GM18498 (cell line): ENCODE data around the gene FOXK2.
"Not testable (repeated sequence)": the region's sequence is repeated elsewhere in the genome, so short reads cannot be mapped to it uniquely, and the experiment has no call there.

ENCODE experiments used
- ATAC-seq: cut with Tn5 transposase; IDR thresholded peaks from one replicate; pipeline ENCODE4 v1.9.1; 2021; ENCODE audit warnings: mild to moderate bottlenecking, moderate library complexity; ENCODE audit not compliant: unreplicated experiment

Gene FOXK2

DNA sequence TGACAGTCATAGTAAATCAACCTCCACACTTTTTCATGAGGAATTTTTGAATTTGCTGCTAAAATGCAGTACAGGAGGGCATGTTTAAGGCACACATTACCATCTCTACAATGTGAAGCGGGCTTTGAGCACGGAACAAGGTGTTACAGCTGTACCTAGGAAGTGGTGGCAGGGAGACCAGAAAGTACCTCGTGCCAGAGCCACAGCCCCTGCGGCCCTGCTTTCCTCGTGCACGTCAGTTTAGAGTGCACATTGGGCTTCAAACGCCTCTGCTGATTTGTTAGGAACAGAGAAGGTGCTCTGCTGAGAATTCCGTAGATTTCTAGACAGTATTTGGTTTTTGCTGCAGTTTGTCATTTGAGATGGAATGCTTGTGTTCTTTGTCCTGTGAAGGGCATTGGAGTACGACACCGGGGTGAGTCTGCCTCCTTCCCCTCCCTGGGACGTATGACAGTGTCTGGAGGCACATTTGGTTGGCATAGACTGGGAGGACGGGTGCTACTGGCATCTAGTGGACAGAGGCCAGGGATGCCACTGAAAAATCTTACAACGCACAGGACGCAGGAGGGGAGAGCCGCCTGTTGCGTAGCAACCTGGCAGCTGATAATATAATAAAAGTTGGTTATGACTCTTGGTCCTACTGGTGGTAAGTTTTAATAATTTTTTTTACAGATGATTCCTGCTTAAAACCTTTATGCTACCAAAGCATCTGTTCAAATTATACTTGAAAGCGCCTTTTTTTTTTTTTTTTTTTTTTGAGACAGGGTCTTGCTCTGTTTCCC lies 9.1 kb downstream of the FOXK2 start:
- ATAC-seq, result no peak

DNA sequence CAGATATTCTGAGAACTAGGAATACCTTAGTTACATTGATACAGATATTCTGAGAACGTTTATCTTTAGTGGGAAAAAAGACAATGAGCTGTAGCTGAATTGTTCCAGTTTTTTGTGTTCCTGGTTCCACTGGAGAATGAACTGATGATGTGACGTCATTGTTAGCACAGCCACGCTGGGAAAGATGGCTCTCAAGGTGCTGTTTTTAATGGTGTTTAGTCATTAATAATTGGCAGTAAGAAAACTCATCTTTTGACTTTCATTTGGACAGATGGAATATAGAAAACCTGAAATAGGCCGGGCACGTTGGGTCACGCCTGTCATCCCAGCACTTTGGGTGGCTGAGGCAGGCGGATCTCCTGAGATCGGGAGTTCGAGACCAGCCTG lies 10.4 kb downstream of the FOXK2 start:
- no peak for ATAC-seq

DNA sequence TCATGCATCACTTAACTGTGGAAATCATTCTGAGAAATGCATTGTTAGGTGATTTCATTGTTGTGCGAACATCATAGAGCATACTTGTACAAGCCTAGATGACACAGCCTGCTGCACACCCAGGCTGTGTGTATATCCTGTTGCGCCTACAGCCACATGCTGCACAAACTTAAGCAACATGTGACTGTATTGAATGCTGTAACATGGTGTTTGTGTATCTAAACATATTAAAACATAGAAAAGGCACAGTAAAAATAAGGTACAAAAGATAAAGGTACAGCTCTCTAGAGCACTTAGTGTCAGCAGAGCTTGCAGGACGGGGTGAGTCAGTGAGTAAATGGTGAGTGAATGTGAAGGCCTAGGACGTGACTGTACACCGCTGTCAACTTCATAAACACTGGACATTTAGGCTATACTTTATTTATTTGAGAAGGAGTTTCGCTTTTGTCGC lies 11.9 kb downstream of the FOXK2 start:
- no peak for ATAC-seq

DNA sequence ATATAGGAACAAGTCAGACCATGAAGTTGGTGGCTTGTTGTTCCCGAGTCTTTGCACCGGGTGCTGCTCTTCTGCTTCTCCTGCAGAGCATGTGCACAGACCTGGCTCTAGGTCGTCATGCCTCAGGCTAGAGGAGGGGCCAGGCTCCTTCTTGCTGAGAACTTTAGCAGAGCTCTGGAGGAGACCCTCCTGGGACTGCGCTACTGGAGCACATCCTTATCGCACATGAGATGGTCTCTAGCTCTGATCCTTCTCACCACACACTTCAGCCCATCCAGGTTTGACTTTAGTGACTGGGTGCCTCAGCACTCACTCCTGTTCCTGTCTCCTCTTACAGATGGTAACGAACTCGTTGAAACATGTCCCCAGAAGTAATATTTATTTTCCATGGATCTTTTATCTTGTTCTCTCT lies 14.9 kb downstream of the FOXK2 start:
- no peak for ATAC-seq

DNA sequence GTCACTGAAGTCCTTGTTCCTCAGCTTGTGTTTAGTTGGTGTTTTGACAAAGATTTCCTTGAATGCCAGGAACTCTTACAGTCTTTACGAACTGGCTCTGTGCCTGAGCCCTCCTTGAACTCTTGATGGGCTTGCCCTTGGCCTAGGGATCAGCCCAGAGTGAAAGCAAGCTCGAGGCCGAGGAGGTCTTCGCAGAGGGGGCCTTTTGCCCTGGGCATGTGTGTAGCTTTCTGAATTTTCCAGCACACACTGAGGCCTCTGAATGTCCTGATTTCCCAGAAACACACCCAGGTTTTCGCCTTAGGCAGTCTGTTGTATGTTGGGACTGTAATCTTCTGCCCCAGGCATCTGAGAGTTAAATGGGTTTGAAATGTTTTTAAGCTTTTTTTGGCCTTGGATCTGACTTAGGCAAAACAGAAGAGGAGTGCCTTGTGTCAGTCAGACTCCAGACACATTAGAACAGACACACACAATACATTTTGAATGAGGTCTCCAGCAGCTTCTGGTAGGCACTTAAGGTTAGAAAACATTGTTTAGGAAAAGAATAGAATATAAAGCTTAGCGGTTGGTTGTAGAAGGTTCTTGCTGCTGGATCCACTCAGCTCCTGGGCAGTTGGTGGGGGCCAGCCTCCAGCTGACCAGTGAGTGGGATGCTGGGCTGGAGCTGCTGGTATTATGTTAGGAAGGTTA lies 17.1 kb downstream of the FOXK2 start:
- no peak for ATAC-seq

DNA sequence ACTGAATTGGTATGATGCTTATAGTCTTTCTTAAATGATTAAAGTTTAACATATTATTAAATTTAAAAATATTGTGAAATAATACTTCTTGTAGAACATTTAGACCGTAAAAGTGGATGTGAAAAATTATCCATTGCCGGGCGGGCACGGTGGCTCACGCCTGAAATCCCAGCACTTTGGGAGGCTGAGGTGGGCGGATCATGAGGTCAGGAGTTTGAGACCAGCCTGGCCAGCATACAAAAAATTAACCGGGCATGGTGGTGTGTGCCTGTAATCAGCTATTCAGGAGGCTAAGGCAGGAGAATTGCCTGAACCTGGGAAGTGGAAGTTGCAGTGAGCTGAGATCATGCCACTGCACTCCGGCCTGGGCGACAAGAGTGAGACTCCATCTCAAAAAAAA lies 17.7 kb downstream of the FOXK2 start:
- not testable (repeated sequence) for ATAC-seq

DNA sequence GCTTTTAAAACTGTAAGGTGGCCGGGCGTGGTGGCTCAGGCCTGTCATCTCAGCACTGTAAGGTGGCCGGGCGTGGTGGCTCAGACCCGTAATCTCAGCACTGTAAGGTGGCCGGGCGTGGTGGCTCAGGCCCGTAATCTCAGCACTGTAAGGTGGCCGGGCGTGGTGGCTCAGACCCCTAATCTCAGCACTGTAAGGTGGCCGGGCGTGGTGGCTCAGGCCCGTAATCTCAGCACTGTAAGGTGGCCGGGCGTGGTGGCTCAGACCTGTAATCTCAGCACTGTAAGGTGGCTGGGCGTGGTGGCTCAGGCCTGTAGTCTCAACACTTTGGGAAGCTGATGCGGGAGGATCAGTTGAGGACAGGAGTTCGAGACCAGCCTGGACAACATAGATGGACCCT lies 19.5 kb downstream of the FOXK2 start:
- not testable (repeated sequence) for ATAC-seq

DNA sequence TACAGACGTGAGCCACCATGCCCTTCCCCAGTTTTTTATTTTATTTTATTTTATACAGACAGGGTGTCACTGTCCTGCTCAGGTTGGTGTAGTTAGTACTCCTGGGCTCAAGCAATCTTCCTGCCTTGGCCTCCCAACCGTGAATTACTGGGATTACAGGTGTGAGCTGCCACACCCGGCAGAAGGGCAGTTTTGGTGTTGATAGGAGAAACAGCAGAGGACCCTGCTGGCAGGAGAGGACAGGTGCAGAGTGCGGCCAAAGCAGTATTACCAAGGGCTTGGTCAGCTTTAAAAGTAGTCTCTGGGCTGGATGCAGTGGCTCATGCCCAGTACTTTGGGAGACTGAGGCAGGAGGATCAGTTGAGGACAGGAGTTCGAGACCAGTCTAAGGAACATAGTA lies 22.9 kb downstream of the FOXK2 start:
- ATAC-seq, result no peak

- ATAC-seq, result no peak
These were observed 25.0 kb downstream of the FOXK2 start for GRCh38 chr17:82544431-82545070.

GRCh38 chr17:82545071-82545462 lies 25.5 kb downstream of the FOXK2 start:
- ATAC-seq, result no peak

DNA sequence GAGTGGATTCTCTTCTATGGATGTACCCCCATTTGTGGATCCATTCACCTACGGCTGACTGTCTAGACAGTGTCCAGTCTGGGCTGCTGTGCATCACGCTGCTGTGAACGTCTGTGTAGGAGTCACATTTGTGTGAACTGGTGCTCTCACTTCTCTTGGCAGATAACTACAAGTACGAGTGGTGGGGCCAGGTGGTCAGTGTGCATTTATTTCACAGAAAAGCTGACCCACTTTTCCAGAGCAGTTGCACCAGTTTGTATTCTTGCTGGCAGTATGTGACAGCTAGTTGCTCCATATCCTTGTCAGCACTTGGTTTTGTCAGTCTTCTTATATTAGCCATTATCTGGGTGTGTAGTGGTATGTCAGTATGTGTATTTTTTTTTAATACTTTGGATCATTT lies 28.4 kb downstream of the FOXK2 start:
- ATAC-seq, result no peak

DNA sequence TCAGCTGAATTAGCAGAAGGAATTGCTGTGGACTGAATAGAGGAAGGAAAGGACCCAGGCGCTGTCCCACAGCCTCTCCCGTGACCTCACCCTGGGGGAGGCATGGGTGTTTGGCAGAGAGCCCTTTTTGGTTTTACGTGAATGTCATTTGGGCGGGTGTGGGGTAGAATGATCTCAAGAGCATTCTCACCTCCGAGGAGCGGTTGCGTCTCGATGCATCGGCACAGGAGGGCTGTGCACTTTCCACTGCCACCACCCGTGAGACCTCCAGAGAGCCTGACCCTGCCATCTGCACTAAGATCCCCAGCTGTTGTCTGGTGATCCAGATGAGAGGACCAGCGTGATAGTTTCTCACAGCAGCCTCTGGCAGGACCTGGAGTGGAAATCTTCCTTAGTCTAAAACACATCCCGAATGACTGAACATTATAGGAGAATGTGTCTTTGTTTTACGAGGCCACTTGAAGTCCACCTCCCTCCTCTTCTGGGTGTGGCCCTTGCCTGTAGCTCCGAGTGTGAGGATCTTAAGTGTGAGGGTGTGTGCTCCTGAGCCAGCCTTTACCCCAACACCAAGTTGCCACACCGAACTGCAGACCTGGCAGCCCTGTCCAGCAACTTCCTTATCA lies 29.3 kb downstream of the FOXK2 start:
- ATAC-seq, result no peak

- ATAC-seq, result peak; percentile 83
These were observed 32.4 kb downstream of the FOXK2 start for GRCh38 chr17:82551779-82552457.

DNA sequence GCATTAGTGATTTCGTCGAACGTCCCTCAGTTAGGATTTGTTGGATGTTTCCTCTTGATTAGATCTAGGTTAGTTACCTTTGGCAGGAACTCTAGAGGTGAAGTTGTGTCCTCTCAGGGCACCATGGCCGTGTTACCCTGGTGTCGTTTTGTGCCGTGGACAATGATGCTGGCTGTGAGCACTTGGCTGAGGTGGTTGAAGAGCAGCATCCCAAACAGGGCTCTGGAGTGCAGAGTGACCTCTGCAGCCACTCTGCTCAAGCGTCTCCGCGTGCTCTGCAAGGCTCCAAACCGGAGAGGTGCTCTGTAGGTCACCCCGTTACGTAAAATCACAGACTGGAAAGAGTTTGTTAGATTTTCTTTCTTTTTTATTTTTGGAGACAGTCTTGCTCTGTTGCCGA lies 33.0 kb downstream of the FOXK2 start:
- ATAC-seq, result no peak

GRCh38 chr17:82553210-82553930 lies 33.8 kb downstream of the FOXK2 start:
- no peak for ATAC-seq

DNA sequence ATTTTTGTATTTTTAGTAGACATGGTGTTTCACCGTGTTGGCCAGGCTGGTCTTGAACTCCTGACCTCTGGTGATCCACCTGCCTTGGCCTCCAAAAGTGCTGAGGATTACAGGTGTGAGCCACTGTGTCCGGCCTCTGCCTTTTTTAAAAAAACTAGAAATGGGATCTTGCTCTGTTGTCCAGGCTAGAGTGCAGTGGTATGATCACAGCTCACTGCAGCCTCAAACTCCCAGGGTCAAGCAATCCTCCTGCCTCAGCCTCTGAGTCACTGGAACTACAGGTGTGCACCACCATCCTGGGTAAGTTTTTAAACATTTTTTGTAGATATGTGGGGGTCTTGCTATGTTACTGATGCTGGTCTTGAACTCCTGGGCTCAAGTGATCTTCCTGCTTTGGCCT lies 38.0 kb downstream of the FOXK2 start:
- not testable (repeated sequence) for ATAC-seq

DNA sequence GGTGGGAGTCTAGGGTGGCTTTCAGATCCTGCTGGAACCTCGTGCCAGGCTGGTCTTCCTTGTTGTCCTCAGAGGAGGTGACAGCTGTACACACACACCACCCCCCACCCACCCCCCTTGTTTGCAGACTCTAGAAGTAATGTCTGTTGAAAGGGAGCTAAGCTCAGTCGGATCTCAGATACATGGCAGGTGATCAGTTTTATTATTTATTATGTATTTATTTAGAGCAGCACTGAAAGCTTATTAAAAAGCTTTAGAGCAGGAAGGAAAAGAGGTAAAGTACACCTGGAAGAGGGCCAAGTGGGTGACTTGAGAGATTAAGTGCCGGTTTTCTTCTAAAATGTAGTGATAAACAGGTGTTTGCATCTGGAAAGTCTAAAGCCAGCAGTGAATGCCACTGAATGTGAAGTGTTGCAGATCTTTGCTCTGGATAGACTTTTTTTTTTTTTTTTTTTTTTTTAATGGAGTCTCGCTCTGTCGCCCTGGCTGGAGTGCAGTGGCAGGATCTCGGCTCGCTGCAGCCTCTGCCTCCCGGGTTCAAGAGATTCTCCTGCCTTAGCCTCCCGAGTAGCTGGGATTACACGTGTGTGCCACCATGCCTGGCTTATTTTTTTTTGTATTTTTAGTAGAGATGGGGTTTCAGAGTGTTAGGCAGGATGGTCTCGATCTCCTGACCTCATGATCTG lies 40.2 kb downstream of the FOXK2 start:
- no peak for ATAC-seq

GRCh38 chr17:82560252-82560642 lies 40.7 kb downstream of the FOXK2 start:
- no peak for ATAC-seq

DNA sequence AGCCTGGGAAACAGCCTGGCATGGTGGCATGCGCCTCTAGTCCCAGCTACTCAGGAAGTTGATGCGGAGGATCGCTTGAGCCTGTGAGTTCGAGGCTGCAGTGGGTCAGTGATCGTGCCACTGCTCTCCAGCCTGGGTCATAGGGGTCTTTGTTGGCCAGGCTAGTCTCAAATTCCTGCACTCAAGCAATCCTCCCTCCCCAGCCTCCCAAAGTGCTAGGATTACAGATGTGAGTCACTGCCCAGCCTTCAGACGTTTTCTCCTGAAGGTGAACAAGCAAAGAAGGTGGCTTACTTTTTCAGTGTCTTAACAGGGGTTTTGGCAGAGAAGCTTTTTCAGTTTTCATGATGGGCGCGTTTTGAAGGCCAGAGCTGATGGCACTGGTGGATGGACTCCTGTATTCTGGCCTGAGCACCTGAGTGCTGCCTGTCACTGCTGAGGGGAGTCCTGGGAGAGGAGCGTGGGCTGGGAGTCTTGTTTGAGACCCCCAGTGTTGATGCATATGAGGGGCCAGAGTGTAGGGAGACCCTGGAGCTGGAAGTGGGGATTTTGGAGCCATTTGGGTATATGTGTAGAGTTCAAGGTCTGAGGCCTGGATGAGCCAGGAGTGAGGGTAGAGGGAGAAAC lies 41.4 kb downstream of the FOXK2 start:
- no peak for ATAC-seq
